PC-3 (cell line): ENCODE measurements around the gene MANBA. TPM values are rescaled to one million over a fixed set of nuclear protein-coding genes. Genes with fewer than 3 reads are reported as not detected.
"Not testable (repeated sequence)": the region's sequence is repeated elsewhere in the genome, so short reads cannot be mapped to it uniquely, and the experiment has no call there.

ENCODE experiments used
- ATAC-seq: fragments of 200-7000 bp; cut with Tn5 transposase; 2 replicates; pipeline ENCODE4 v1.9.1; 2020; ENCODE audit warnings: mild to moderate bottlenecking, moderate library complexity
- BruUV-seq: library from RNA; stranded (reverse); fragments of 400-500 nt; replicated peaks from 2 replicates; lab custom pipeline; 2021; lab: Mats Ljungman, UMichigan
- CTCF ChIA-PET: fragments of 300-600 bp; sonication (Branson Sonifier 250); formaldehyde crosslinking; loops from one replicate; lab custom pipeline; 2022; ENCODE audit warnings: antibody characterized with exemption; lab: Charles Lee
- POLR2A ChIA-PET: fragments of 300-600 bp; sonication (Branson Sonifier 250); formaldehyde crosslinking; loops from one replicate; lab custom pipeline; 2022; ENCODE audit warnings: antibody characterized with exemption; ENCODE audit not compliant: unreplicated experiment; lab: Charles Lee
- DNase-seq: peaks from one replicate; pipeline ENCODE4 v3.0.0-alpha.2; 2015
- H2AFZ ChIP-seq: fragments of 300-600 bp; sonication (generic); 2 replicates; pipeline ENCODE4 v1.6.0; 2016; ENCODE audit warnings: antibody characterized with exemption, low read length
- H3F3A ChIP-seq: fragments of 300-600 bp; sonication (generic); one replicate; pipeline ENCODE4 v1.6.0; 2017; ENCODE audit warnings: antibody characterized with exemption, low read length, control low read depth, mild to moderate bottlenecking; ENCODE audit not compliant: unreplicated experiment
- H3K27ac ChIP-seq: fragments of 300-600 bp; sonication (generic); 2 replicates; pipeline ENCODE4 v1.5.1; 2016; ENCODE audit warnings: mild to moderate bottlenecking, low read length
- H3K27me3 ChIP-seq: fragments of 300-600 bp; sonication (generic); 2 replicates; pipeline ENCODE4 v1.6.1; 2016; ENCODE audit warnings: low read length, mixed read lengths
- H3K36me3 ChIP-seq: fragments of 300-600 bp; sonication (generic); 2 replicates; pipeline ENCODE4 v1.6.1; 2016; ENCODE audit warnings: low read depth, mixed run types, low read length, mixed read lengths
- H3K4me1 ChIP-seq: fragments of 300-600 bp; sonication (generic); 2 replicates; pipeline ENCODE4 v1.5.1; 2016; ENCODE audit warnings: low read length; ENCODE audit not compliant: insufficient read depth
- H3K4me2 ChIP-seq: fragments of 300-600 bp; sonication (generic); 2 replicates; pipeline ENCODE4 v1.6.0; 2016; ENCODE audit warnings: low read length
- H3K4me3 ChIP-seq: fragments of 300-600 bp; sonication (generic); 2 replicates; pipeline ENCODE4 v1.5.1; 2016; ENCODE audit warnings: mild to moderate bottlenecking, low read length, mixed read lengths
- H3K79me2 ChIP-seq: fragments of 300-600 bp; sonication (generic); 2 replicates; pipeline ENCODE4 v1.6.1; 2017; ENCODE audit warnings: low read length, mixed read lengths
- H3K9ac ChIP-seq: fragments of 300-600 bp; sonication (generic); 2 replicates; pipeline ENCODE4 v1.6.0; 2016; ENCODE audit warnings: mild to moderate bottlenecking, low read length
- H3K9me2 ChIP-seq: fragments of 300-600 bp; sonication (generic); replicated peaks from 2 replicates; pipeline ENCODE4 v1.6.1; 2016; ENCODE audit warnings: mixed run types, low read length, mixed read lengths
- H3K9me3 ChIP-seq: fragments of 300-600 bp; sonication (generic); 2 replicates; pipeline ENCODE4 v1.6.1; 2016; ENCODE audit warnings: low read length, mixed read lengths
- H4K20me1 ChIP-seq: fragments of 300-600 bp; sonication (generic); 2 replicates; pipeline ENCODE4 v1.6.1; 2016; ENCODE audit warnings: low read length, mixed read lengths
- CTCF ChIP-seq: fragments of 300-600 bp; sonication (generic); conservative IDR thresholded peaks from 2 replicates; pipeline ENCODE4 v1.5.1; 2017; ENCODE audit warnings: antibody characterized with exemption, low read depth, mild to moderate bottlenecking, low read length
- EZH2 ChIP-seq: fragments of 300-600 bp; sonication (generic); IDR thresholded peaks from one replicate; pipeline ENCODE4 v1.6.1; 2017; ENCODE audit warnings: antibody characterized with exemption, mild to moderate bottlenecking, low read length; ENCODE audit not compliant: unreplicated experiment
- EZH2phosphoT487 ChIP-seq: fragments of 300-600 bp; sonication (generic); IDR thresholded peaks from 2 replicates; pipeline ENCODE4 v1.6.1; 2018; ENCODE audit warnings: mild to moderate bottlenecking, antibody characterized with exemption, low read length, borderline replicate concordance
- intact Hi-C: fragments of 100-400 bp; cut with micrococcal nuclease; formaldehyde crosslinking; loops from 2 replicates; pipeline ENCODE4 v1.9.0; 2023
- total RNA-seq: library from RNA; depleted of rRNA; stranded (reverse); fragments of >200 nt; gene quantifications from 2 replicates; pipeline ENCODE4 v1.2.3, GENCODE V29; 2014

MANBA gene
- total RNA-seq, 1 experiment from 2014 or later: 20.9 TPM

- Histone ChIP-seq H3K4me1 (peaks cover 37% of the 10 kb centered on the region), H3K4me3 (no peak overlapping the region), H3K36me3 (peaks cover 9% of the 10 kb centered on the region; the same call in 1 of the 2 replicates), H3K9me3 (no peaks in the 10 kb centered on the region), H3K9ac (no peak overlapping the region), H3K27ac (no peak overlapping the region), H3K4me2 (no peak overlapping the region), H3K9me2 (no peaks in the 10 kb centered on the region), H4K20me1 (no peaks in the 10 kb centered on the region), H2AFZ (no peak overlapping the region), H3K27me3 (no peaks in the 10 kb centered on the region), H3K79me2 (peaks cover 18% of the 10 kb centered on the region), H3F3A (peaks cover 7% of the 10 kb centered on the region)
- ATAC-seq (no peak), DNase-seq (no peak)
- ChIA-PET POLR2A (no interaction called here), CTCF (no interaction called here)
- intact Hi-C loops: loop anchor here (10.0 kb wide), 1 partner anchor 48 kb away; no protein-coding TSS in a partner anchor
- BruUV-seq: no TSS peak
- TF ChIP-seq CTCF (no peak), EZH2phosphoT487 (no peak), EZH2 (no peak)
Measured at GRCh38 chr4:102732678-102733077, 28.1 kb downstream of the MANBA start.

- DNase-seq: no peak
- Histone ChIP-seq H2AFZ (no peak overlapping the region), H3K36me3 (peaks cover 9% of the 10 kb centered on the region; the same call in 1 of the 2 replicates), H3F3A (peaks cover 7% of the 10 kb centered on the region), H3K9me2 (no peaks in the 10 kb centered on the region), H4K20me1 (no peaks in the 10 kb centered on the region), H3K79me2 (0 out of 2 replicates have a peak, but pooled peaks cover 10% of the 10 kb centered on the region), H3K4me2 (no peak overlapping the region), H3K9me3 (no peaks in the 10 kb centered on the region), H3K27ac (no peak overlapping the region), H3K4me3 (no peak overlapping the region), H3K4me1 (peaks cover 23% of the 10 kb centered on the region), H3K9ac (no peak overlapping the region), H3K27me3 (no peaks in the 10 kb centered on the region)
- no peak for TF ChIP-seq EZH2phosphoT487
- peak; percentile 25; the same call in 1 of the 2 replicates for TF ChIP-seq CTCF
- no peak for TF ChIP-seq EZH2
- ChIA-PET POLR2A (no interaction called here), CTCF (no interaction called here)
- intact Hi-C loops: loop anchor here (10.0 kb wide), 1 partner anchor 46 kb away; no protein-coding TSS in a partner anchor
- no TSS peak for BruUV-seq
- no peak for ATAC-seq
Measured at GRCh38 chr4:102730968-102731533, 29.7 kb downstream of the MANBA start.

- BruUV-seq, H3F3A ChIP-seq, H3K4me3 ChIP-seq, POLR2A ChIA-PET, H3K9ac ChIP-seq, H3K4me2 ChIP-seq, H3K27me3 ChIP-seq, H3K79me2 ChIP-seq, H3K4me1 ChIP-seq, H3K36me3 ChIP-seq, CTCF ChIA-PET, H4K20me1 ChIP-seq, H3K27ac ChIP-seq, H3K9me3 ChIP-seq, ATAC-seq, H3K9me2 ChIP-seq, H2AFZ ChIP-seq, intact Hi-C loops, DNase-seq: not testable (repeated sequence)
Measured at GRCh38 chr4:102729486-102729885, 31.3 kb downstream of the MANBA start.

- H3K27me3 ChIP-seq, POLR2A ChIA-PET, H3F3A ChIP-seq, H3K9me3 ChIP-seq, BruUV-seq, ATAC-seq, H3K9me2 ChIP-seq, H2AFZ ChIP-seq, H4K20me1 ChIP-seq, intact Hi-C loops, H3K4me1 ChIP-seq, H3K27ac ChIP-seq, H3K4me3 ChIP-seq, H3K79me2 ChIP-seq, H3K4me2 ChIP-seq, DNase-seq, CTCF ChIA-PET, H3K36me3 ChIP-seq, H3K9ac ChIP-seq: not testable (repeated sequence)
Measured at GRCh38 chr4:102726919-102727318, 33.8 kb downstream of the MANBA start.
